Astrocyte (in vitro differentiated cells and primary cell): ENCODE data around the gene DYRK1A.

Source experiments
- EZH2 ChIP-seq: IDR thresholded peaks from 2 replicates; pipeline ENCODE4 v1.6.1; 2012; ENCODE audit warnings: mild to moderate bottlenecking, low read length, inconsistent platforms; ENCODE audit not compliant: insufficient read depth
- TF ChIP-seq, protein P1 (sequence below): IDR thresholded peaks from 2 replicates; pipeline ENCODE4 v1.5.1; 2011; ENCODE audit warnings: low read depth, mild to moderate bottlenecking, inconsistent platforms, low read length, moderate library complexity; ENCODE audit not compliant: insufficient read depth

DNA sequence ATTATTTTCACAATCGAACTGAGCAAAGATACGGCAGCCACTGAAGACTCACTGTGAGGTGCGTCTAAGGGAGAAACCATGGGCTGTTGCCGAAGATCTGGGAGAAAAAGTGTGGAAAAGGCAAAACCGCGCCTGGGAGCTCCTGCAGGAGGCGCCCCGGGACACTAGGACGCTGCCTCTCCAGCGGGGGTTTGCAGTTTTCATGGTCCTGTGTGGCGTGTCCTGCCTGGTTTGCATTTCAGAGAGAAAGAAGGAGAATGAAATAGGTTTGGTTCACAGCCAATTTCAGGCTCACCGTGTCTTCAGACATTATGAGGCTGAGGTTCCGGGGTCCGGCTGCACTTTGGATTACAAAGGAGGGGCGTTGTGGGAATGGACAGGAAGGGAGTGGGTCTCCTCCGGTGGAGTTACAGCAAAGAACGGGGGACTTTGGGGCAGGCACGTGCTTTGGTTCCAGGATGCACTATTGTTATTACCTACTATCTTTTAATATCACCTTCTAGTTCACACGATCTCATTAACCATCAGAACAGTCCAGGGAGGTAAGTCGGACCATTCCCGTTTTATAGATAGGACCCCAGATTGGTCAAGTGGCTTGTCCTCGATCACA, 179.8 kb downstream of the DYRK1A start:
- TF ChIP-seq, protein P1, sequence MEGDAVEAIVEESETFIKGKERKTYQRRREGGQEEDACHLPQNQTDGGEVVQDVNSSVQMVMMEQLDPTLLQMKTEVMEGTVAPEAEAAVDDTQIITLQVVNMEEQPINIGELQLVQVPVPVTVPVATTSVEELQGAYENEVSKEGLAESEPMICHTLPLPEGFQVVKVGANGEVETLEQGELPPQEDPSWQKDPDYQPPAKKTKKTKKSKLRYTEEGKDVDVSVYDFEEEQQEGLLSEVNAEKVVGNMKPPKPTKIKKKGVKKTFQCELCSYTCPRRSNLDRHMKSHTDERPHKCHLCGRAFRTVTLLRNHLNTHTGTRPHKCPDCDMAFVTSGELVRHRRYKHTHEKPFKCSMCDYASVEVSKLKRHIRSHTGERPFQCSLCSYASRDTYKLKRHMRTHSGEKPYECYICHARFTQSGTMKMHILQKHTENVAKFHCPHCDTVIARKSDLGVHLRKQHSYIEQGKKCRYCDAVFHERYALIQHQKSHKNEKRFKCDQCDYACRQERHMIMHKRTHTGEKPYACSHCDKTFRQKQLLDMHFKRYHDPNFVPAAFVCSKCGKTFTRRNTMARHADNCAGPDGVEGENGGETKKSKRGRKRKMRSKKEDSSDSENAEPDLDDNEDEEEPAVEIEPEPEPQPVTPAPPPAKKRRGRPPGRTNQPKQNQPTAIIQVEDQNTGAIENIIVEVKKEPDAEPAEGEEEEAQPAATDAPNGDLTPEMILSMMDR = no peak
- no peak for TF ChIP-seq EZH2
